Stimulated activated CD4-positive, alpha-beta T cell treated with anti-CD3 and anti-CD28 coated beads, TNF-alpha, amount 100 ng/mL, for 1 hour (primary cell): ENCODE data around the gene ANKRD53.

Experiments used
- DNase-seq, 3 donors: peaks; one replicate each; pipeline ENCODE4 v3.0.0-alpha.2; 2020; ENCODE audit warnings: low read depth in 3 of 3, low spot score in 1 of 3

ANKRD53 gene

GRCh38 chr2:70978341-70979179 lies at the start of gene ANKRD53:
ANKRD53 (plus strand) TSS chr2:70978630; CDS start chr2:70978646, 16 bp downstream.
- no peak for DNase-seq

- DNase-seq: no peak
These were observed 47.8 kb upstream of the ANKRD53 start for GRCh38 chr2:70930371-70931329.

GRCh38 chr2:70931376-70932000 lies 46.9 kb upstream of the ANKRD53 start:
- DNase-seq: no peak

GRCh38 chr2:70932631-70933230 lies 45.7 kb upstream of the ANKRD53 start:
- DNase-seq: no peak

- no peak for DNase-seq
These were observed 43.4 kb upstream of the ANKRD53 start for GRCh38 chr2:70934981-70935380.

- DNase-seq: no peak
These were observed 42.8 kb upstream of the ANKRD53 start, which contains the start of gene ATP6V1B1 for GRCh38 chr2:70935468-70936164. ATP6V1B1 (plus strand) TSS chr2:70935900; CDS start chr2:70935955, 55 bp downstream.

GRCh38 chr2:70936165-70936978 lies 42.1 kb upstream of the ANKRD53 start:
- DNase-seq: no peak

GRCh38 chr2:70936979-70937811 lies 41.2 kb upstream of the ANKRD53 start:
- DNase-seq: no peak

- no peak for DNase-seq
These were observed 40.4 kb upstream of the ANKRD53 start for GRCh38 chr2:70937866-70938585.

GRCh38 chr2:70938586-70938950 lies 39.9 kb upstream of the ANKRD53 start:
- no peak for DNase-seq

GRCh38 chr2:70939001-70939838 lies 39.2 kb upstream of the ANKRD53 start:
- DNase-seq: no peak

GRCh38 chr2:70939839-70940580 lies 38.4 kb upstream of the ANKRD53 start:
- DNase-seq: no peak

GRCh38 chr2:70941186-70941585 lies 37.2 kb upstream of the ANKRD53 start:
- no peak for DNase-seq

- DNase-seq: no peak
These were observed 36.7 kb upstream of the ANKRD53 start for GRCh38 chr2:70941701-70942100.

- DNase-seq: no peak
These were observed 35.8 kb upstream of the ANKRD53 start for GRCh38 chr2:70942396-70943204.
